ENCODE data around the gene PKP3. TPM values are rescaled to one million over a fixed set of nuclear protein-coding genes. Genes with fewer than 3 reads are reported as not detected.

Gene PKP3
- total RNA-seq, 2 experiments from 2014 or later = 0.60 TPM; not detected in 1

GRCh38 chr11:431921-432320 is 37.9 kb downstream of the PKP3 start:
- no peak for DNase-seq
- CTCF ChIA-PET = no interaction called here
- peaks cover 12% of the 10 kb centered on the region for H3K36me3 Mint-ChIP-seq (ENCODE audit: low read depth)

GRCh38 chr11:432501-433100 is 38.6 kb downstream of the PKP3 start:
- ChIA-PET POLR2A (no interaction called here), CTCF (no interaction called here)
- Histone ChIP-seq H3K36me3 (ENCODE audit: insufficient read depth, low read length) (peaks cover 25% of the 10 kb centered on the region), H3K4me3 (ENCODE audit: low read length) (no peak overlapping the region), H3K27ac (ENCODE audit: low read depth in 1 of 2, low read length in 2 of 2) (no peak overlapping the region), H3K9me3 (ENCODE audit: control insufficient read depth in 1 of 2, insufficient read depth in 1 of 2, low read length in 2 of 2) (no peaks in the 10 kb centered on the region), H3K27me3 (ENCODE audit: control insufficient read depth in 1 of 2, insufficient read depth in 2 of 2, low read length in 2 of 2) (no peaks in the 10 kb centered on the region), H3K4me1 (ENCODE audit: insufficient read depth, low read length) (peaks cover 6% of the 10 kb centered on the region)
- H3K4me1 Mint-ChIP-seq (ENCODE audit: low read depth) = peaks cover 6% of the 10 kb centered on the region
- H3K27ac Mint-ChIP-seq = no peak overlapping the region
- H3K27me3 Mint-ChIP-seq = no peaks in the 10 kb centered on the region
- TF ChIP-seq CTCF (IDR thresholded peaks at IDR 0.05) = no peak
- H3K9me3 Mint-ChIP-seq = no peaks in the 10 kb centered on the region
- no peak overlapping the region for H3K4me3 Mint-ChIP-seq
- peaks cover 9% of the 10 kb centered on the region for H3K36me3 Mint-ChIP-seq (ENCODE audit: low read depth)
- intact Hi-C loops (cut with DNase I, micrococcal nuclease) = no loop called here
- no peak for DNase-seq
- ATAC-seq (ENCODE audit: poor library complexity) = no peak

More at GRCh38 chr11:431921-432320, 37.9 kb downstream of the PKP3 start:
- Mint-ChIP-seq H3K27ac (no peak overlapping the region), H3K4me3 (no peak overlapping the region), H3K27me3 (no peaks in the 10 kb centered on the region), H3K9me3 (no peaks in the 10 kb centered on the region), H3K4me1 (ENCODE audit: low read depth) (no peaks in the 10 kb centered on the region)
- no peak for ATAC-seq (ENCODE audit: poor library complexity)
- intact Hi-C loops (cut with DNase I, micrococcal nuclease) = no loop called here
- TF ChIP-seq CTCF (IDR thresholded peaks at IDR 0.05) = no peak
- Histone ChIP-seq H3K27me3 (ENCODE audit: control insufficient read depth in 1 of 2, insufficient read depth in 2 of 2, low read length in 2 of 2) (no peaks in the 10 kb centered on the region), H3K36me3 (ENCODE audit: insufficient read depth, low read length) (peaks cover 29% of the 10 kb centered on the region), H3K4me3 (ENCODE audit: low read length) (no peak overlapping the region), H3K4me1 (ENCODE audit: insufficient read depth, low read length) (no peaks in the 10 kb centered on the region), H3K9me3 (ENCODE audit: control insufficient read depth in 1 of 2, insufficient read depth in 1 of 2, low read length in 2 of 2) (no peaks in the 10 kb centered on the region), H3K27ac (ENCODE audit: low read depth in 1 of 2, low read length in 2 of 2) (no peak overlapping the region)
- POLR2A ChIA-PET = no interaction called here

- peaks cover 22% of the 10 kb centered on the region for H3K36me3 ChIP-seq (ENCODE audit: insufficient read depth, low read length)
- Mint-ChIP-seq H3K4me1 (ENCODE audit: low read depth) (peaks cover 6% of the 10 kb centered on the region), H3K27me3 (no peaks in the 10 kb centered on the region), H3K9me3 (no peaks in the 10 kb centered on the region), H3K36me3 (ENCODE audit: low read depth) (peaks cover 6% of the 10 kb centered on the region), H3K27ac (no peak overlapping the region), H3K4me3 (no peak overlapping the region)
- no peak for TF ChIP-seq CTCF (IDR thresholded peaks at IDR 0.05)
- DNase-seq (no peak), ATAC-seq (ENCODE audit: poor library complexity) (no peak)
- CTCF ChIA-PET = no interaction called here
- no peak overlapping the region for H3K27ac ChIP-seq (ENCODE audit: low read depth in 1 of 2, low read length in 2 of 2)
- POLR2A ChIA-PET = no interaction called here
- H3K9me3 ChIP-seq (ENCODE audit: control insufficient read depth in 1 of 2, insufficient read depth in 1 of 2, low read length in 2 of 2) = no peaks in the 10 kb centered on the region
- H3K4me3 ChIP-seq (ENCODE audit: low read length) = no peak overlapping the region
- no peaks in the 10 kb centered on the region for H3K27me3 ChIP-seq (ENCODE audit: control insufficient read depth in 1 of 2, insufficient read depth in 2 of 2, low read length in 2 of 2)
- intact Hi-C loops (cut with DNase I, micrococcal nuclease) = no loop called here
- H3K4me1 ChIP-seq (ENCODE audit: insufficient read depth, low read length) = peaks cover 11% of the 10 kb centered on the region
Measured at GRCh38 chr11:433111-433510, 39.1 kb downstream of the PKP3 start.

Data from CD4-positive, alpha-beta T cell (primary cell).